Activated CD8-positive, alpha-beta T cell treated with anti-CD3 and anti-CD28 coated beads, Interleukin-2, amount 10 ng/mL, durations not matched to agents 7 days and 5 days (primary cell): ENCODE measurements around the gene GFPT2. TPM values are rescaled to one million over a fixed set of nuclear protein-coding genes. Genes with fewer than 3 reads are reported as not detected.

Experiments used
- ATAC-seq: fragments of 150-1000 bp; cut with Tn5 transposase; one replicate; pipeline ENCODE4 v1.10.0; 2021; ENCODE audit warnings: moderate library complexity
- CTCF ChIA-PET: fragments of 350-600 bp; sonication (Branson Sonifier 250); formaldehyde crosslinking; loops from one replicate; lab custom pipeline; 2021; ENCODE audit warnings: antibody characterized with exemption; lab: Charles Lee
- POLR2A ChIA-PET: fragments of 350-600 bp; sonication (Branson Sonifier 250); formaldehyde crosslinking; loops from one replicate; lab custom pipeline; 2021; ENCODE audit warnings: antibody characterized with exemption; lab: Charles Lee
- DNase-seq: peaks from one replicate; pipeline ENCODE4 v3.0.0-alpha.2; 2020
- H3K27ac Mint-ChIP-seq: one replicate; pipeline ENCODE4 v1.8.0; 2021; ENCODE audit warnings: mild to moderate bottlenecking, mixed read lengths
- H3K27me3 Mint-ChIP-seq: one replicate; pipeline ENCODE4 v1.8.0; 2021; ENCODE audit warnings: low read depth, mixed read lengths
- H3K36me3 Mint-ChIP-seq: one replicate; pipeline ENCODE4 v1.8.0; 2021; ENCODE audit warnings: low read depth, mixed read lengths
- H3K4me1 Mint-ChIP-seq: one replicate; pipeline ENCODE4 v1.8.0; 2021; ENCODE audit warnings: low read depth, mixed read lengths
- H3K4me3 Mint-ChIP-seq: one replicate; pipeline ENCODE4 v1.8.0; 2021; ENCODE audit warnings: mild to moderate bottlenecking, mixed read lengths
- H3K9me3 Mint-ChIP-seq: one replicate; pipeline ENCODE4 v1.8.0; 2022; ENCODE audit warnings: mixed read lengths; ENCODE audit not compliant: insufficient read depth
- total RNA-seq, 2 experiments: library from RNA; stranded (reverse); gene quantifications; one replicate each; pipeline ENCODE4 v1.2.3, GENCODE V29; 2021

The GFPT2 gene
- total RNA-seq, 2 experiments from 2014 or later, result 0.13 TPM; not detected in 1

DNA sequence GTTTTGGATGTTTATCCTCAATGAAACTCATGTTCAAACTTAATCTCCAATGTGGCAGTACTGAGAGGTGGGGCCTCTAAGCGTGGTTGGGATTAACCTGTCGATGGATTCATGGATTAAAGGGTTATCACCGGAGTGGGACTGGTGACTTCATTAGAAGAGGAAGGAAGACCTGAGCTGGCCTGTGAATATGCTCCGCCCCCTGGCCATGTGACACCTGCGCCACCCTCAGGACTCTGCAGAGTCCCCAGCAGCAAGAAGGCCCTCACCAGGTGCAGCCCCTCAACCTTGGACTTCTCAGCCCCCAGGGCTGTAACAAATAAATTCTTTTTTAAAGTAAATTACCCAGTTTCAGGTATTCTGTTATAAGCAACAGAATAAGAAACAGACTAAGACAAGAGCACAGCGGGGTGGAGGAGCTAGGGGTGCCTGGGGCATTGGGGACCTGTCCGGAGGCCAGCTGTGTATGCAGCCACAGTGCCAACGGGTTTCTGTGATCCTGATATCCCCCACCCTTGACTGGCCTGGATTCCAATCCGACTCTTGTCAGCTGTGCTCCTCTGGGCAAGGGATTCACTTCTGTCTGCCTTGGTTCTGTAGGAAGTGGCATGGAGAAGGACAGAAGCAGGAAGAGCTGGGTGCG lies 58.1 kb downstream of the GFPT2 start:
- Mint-ChIP-seq H3K4me3 (no peak overlapping the region), H3K27ac (no peak overlapping the region), H3K4me1 (peaks cover 39% of the 10 kb centered on the region), H3K9me3 (no peaks in the 10 kb centered on the region), H3K36me3 (peaks cover 2% of the 10 kb centered on the region), H3K27me3 (no peaks in the 10 kb centered on the region)
- no peak for DNase-seq
- ATAC-seq, result no peak
- CTCF ChIA-PET, result interaction anchor here (1.1 to 4.6 kb wide), 6 partner anchors 10 to 311 kb away, joined by 3 to 100 read pairs (median 6); no protein-coding TSS in a partner anchor
- POLR2A ChIA-PET, result no interaction called here

DNA sequence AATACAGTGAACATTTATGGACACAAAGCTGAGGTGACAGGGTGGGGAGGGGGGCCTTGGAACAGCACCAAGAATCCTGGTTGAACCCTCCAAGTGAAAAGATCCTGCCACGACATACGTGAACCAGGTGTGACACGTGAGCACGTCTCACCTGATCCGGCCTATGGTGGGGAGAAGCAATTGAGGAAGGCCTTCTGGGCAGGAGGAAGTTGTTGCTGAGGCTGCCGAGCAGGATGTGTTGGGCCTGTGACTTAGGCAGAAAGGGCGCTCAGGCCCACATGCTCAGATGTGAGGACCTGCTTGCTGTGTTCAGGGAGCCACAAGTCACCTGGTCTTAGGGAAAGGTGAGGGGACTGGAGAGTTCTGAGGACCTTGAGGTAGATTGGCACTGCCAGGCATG lies 58.7 kb downstream of the GFPT2 start:
- ATAC-seq, result no peak
- Mint-ChIP-seq H3K9me3 (no peaks in the 10 kb centered on the region), H3K4me3 (no peak overlapping the region), H3K27me3 (no peaks in the 10 kb centered on the region), H3K4me1 (peaks cover 40% of the 10 kb centered on the region), H3K36me3 (peaks cover 2% of the 10 kb centered on the region), H3K27ac (no peak overlapping the region)
- ChIA-PET POLR2A (no interaction called here), CTCF (interaction anchor here (0.7 to 4.6 kb wide), 10 partner anchors 10 to 423 kb away, joined by 3 to 100 read pairs (median 8); no protein-coding TSS in a partner anchor)
- DNase-seq, result no peak

DNA sequence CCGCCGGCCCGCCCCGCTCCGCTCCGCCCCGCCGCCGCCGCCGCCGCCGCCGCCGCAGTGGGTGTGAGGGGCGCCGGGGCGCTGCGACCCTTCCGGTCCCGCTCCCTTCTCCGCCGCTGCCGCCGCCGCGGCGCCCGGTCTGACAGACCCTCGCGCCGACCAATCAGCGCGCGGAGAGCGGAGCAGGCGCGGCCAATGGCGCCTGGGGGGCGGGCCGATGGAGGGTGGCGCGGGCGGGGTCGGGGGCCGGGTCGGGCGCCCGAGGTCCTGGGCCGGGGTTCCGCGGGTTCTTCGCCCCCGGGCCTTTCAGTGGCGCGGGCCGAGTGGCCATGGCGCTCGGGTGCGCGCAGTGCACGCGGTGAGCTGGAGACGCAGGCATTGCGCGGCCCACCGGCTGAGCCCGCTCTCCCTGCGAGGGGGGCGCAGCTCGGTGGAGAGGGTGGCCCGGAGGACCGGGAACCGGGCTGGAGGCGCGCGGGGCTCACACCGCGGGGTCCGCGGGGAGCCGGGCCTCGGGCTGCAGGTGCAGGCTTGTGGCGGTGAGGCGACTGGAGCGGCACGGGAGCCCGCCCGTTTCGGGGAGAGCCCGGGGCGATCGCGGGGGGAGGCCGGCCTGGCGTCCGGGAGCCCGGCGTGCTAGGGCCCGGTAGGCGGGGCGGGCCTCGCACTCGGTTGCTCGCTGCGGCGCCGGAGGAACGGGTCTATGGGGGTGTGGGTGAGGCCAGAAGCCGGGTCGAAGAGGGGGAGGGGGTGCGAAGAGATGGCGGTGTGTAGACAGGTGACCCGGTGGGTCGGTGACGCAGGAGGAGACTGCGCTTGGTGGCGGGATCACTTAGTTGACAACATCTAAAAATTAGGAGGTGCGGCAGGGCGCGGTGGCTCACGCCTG lies 60.9 kb downstream of the GFPT2 start, which contains the start of gene MAPK9:
Gene MAPK9, minus strand, starts transcription at position 141 of the 889 bp plus-strand sequence. CDS start 11,522 bp downstream, outside the sequence.
- Mint-ChIP-seq H3K4me1 (peaks cover 37% of the 10 kb centered on the region), H3K27ac (peak within 1 kb of the TSS; percentile 98)

DNA sequence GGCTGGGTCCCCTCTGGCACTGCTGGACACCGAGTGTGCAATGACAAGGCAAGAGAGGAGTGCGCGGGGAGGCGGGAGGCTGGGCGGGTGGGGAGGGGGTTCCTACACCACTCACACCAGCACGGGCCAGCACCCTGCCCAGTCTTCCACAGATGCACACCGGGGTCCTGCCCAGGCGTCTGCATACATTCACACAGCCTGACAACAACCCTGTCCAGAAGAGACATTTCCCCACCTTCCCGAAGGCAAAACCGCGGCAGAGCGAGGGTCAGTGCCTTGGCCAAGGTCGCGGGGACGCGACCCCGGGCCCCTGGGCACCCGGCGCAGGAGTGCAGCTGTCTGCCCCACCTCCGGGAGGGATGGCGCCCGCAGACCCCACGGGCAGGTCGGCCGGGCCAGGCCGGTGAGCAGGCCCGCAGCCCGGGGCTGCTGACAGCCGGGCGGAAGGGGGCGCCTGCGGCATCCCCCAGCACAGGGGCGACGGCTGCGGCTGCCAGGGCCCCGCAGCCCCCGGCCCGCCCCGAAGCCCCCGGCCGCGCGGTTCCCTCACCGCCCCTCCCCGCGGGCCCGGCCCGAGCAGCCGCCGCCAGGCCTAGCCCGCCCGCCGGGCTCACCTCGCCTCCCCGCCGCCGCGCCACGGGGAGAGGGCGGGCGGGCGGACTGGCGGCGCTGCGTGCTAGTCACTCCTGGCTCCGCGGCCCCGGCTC lies 61.7 kb downstream of the GFPT2 start:
- H3K4me1 Mint-ChIP-seq, result peaks cover 35% of the 10 kb centered on the region
- H3K9me3 Mint-ChIP-seq, result no peaks in the 10 kb centered on the region
- DNase-seq (peak; percentile 37), ATAC-seq (peak; percentile 57)
- H3K27me3 Mint-ChIP-seq, result no peaks in the 10 kb centered on the region
- peaks cover 15% of the 10 kb centered on the region for H3K36me3 Mint-ChIP-seq
- H3K27ac Mint-ChIP-seq, result peak overlapping the region; percentile 80
- peak overlapping the region; percentile 77 for H3K4me3 Mint-ChIP-seq
- POLR2A ChIA-PET, result no interaction called here
- CTCF ChIA-PET, result interaction anchor here (1.3 to 3.8 kb wide), 6 partner anchors 10 to 82 kb away, joined by 4 to 52 read pairs (median 6); partner anchors contain the start of gene RASGEF1C

More for the DNA sequence above, 60.9 kb downstream of the GFPT2 start, which contains the start of gene MAPK9:
- Mint-ChIP-seq H3K4me3 (peak within 1 kb of the TSS; percentile 90), H3K36me3 (peaks cover 7% of the 10 kb centered on the region), H3K27me3 (no peaks in the 10 kb centered on the region), H3K9me3 (no peaks in the 10 kb centered on the region)
- POLR2A ChIA-PET, result interaction anchor here (0.6 kb wide), 2 partner anchors 9 to 470 kb away, joined by 4 read pairs; no protein-coding TSS in a partner anchor
- CTCF ChIA-PET, result interaction anchor here (0.8 to 4.6 kb wide), 11 partner anchors 10 to 179 kb away, joined by 3 to 100 read pairs (median 5); no protein-coding TSS in a partner anchor
- DNase-seq (peak; percentile 85), ATAC-seq (peak; percentile 87)

DNA sequence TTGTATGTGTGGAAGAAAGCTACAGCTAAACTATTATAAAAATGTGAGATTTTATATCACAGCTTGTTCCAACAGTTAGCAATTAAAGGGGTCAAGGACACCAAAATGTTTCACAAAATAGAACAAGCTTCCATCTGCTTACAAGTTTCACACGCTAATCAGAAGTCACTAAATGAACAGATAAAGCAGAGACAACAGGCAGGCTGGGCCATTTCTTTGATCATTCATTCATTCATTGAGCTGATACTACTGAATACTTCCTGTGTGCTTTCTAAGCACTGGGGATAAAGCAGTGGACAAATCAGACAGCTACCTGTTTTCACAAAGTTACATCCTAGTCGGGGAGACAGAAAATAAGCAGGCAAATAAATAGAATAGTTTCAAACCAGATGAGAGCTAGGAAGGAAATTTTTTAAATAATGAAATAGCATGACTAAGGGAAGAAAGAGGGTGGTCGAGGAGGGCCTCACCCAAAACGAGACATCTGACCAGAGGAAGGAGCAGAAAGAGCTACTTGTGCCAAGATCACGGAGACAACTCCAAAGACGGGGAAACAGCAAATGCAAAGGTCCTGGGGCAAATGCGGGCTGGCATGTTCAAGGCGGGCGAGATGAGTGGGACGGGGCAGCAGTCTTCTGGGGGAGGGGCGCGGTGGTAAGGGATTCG lies 62.4 kb downstream of the GFPT2 start:
- H3K4me1 Mint-ChIP-seq, result peaks cover 30% of the 10 kb centered on the region
- ChIA-PET POLR2A (no interaction called here), CTCF (interaction anchor here (0.8 to 2.1 kb wide), 5 partner anchors 9 to 82 kb away, joined by 4 to 18 read pairs (median 5); partner anchors contain the start of gene RASGEF1C)
- no peak for DNase-seq
- H3K4me3 Mint-ChIP-seq, result peak overlapping the region; percentile 77
- H3K27ac Mint-ChIP-seq, result peak overlapping the region; percentile 80
- peaks cover 18% of the 10 kb centered on the region for H3K36me3 Mint-ChIP-seq
- no peaks in the 10 kb centered on the region for H3K9me3 Mint-ChIP-seq
- ATAC-seq, result no peak
- H3K27me3 Mint-ChIP-seq, result no peaks in the 10 kb centered on the region

DNA sequence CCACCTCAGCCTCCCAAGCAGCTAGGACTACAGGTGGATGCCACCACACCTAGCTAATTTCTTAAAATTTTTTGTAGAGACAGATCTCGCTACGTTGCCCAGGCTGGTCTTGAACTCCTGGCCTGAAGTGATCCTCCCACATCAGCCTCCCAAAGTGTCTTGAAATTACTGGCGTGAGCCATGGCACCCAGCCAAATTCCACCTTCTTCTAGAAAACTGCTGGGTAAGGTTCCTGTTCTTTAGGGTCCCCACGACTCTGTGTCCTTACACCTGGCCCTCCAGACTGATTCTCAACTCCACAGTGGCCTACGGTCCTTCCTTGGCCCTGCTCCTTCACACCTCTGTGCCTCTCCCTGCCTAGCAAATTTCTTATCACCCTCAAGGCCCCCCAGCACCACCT lies 63.2 kb downstream of the GFPT2 start:
- ChIA-PET CTCF (interaction anchor here (0.8 to 2.1 kb wide), 5 partner anchors 8 to 81 kb away, joined by 3 to 18 read pairs (median 5); partner anchors contain the start of gene RASGEF1C), POLR2A (no interaction called here)
- H3K27ac Mint-ChIP-seq, result no peak overlapping the region
- H3K4me1 Mint-ChIP-seq, result peaks cover 30% of the 10 kb centered on the region
- no peaks in the 10 kb centered on the region for H3K27me3 Mint-ChIP-seq
- peaks cover 24% of the 10 kb centered on the region for H3K36me3 Mint-ChIP-seq
- peak overlapping the region; percentile 77 for H3K4me3 Mint-ChIP-seq
- DNase-seq (no peak), ATAC-seq (no peak)
- no peaks in the 10 kb centered on the region for H3K9me3 Mint-ChIP-seq

DNA sequence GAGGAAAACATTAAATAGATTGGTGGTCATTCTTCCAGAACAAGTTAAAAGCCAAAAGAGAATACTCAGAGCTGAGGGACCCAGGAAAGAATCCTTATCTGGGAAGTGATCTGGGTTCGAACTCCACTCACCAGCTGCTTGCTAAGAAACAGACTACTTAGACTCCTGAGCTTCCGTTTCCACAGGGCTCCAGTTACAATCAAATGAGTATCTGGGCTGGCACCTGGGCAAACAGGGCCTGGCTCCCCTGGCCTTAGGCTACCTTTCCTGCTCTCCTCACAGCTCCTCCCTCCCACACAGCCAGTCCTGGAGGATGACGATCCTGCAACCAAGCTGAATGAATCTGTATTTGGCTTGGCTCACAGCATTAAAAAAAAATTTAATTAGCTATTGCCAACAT lies 63.7 kb downstream of the GFPT2 start:
- ChIA-PET POLR2A (no interaction called here), CTCF (interaction anchor here (1.1 to 2.1 kb wide), 3 partner anchors 14 to 81 kb away, joined by 3 to 18 read pairs (median 6); partner anchors contain the start of gene RASGEF1C)
- ATAC-seq (no peak), DNase-seq (no peak)
- Mint-ChIP-seq H3K36me3 (peaks cover 29% of the 10 kb centered on the region), H3K27me3 (no peaks in the 10 kb centered on the region), H3K27ac (no peak overlapping the region), H3K4me3 (no peak overlapping the region), H3K4me1 (peaks cover 30% of the 10 kb centered on the region), H3K9me3 (no peaks in the 10 kb centered on the region)

DNA sequence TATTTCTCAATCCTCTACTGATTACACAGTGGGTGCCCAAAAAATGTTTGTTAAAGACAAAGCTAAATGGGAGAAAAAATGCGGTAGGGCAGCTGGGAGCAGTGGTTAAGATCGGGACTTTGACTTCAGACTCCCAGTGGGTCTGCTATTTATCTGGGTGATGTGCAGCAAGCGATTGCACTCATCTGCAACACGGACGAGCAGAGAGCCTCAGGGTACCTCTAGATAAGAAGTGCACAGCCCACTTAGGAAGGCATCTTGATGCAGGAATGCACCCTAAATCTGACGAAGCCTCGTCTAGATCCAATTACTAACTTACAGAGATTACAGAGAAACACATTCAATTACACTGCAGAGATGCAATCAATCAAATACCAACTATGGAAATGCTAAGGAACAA lies 65.3 kb downstream of the GFPT2 start:
- Mint-ChIP-seq H3K27me3 (no peaks in the 10 kb centered on the region), H3K36me3 (peaks cover 41% of the 10 kb centered on the region), H3K9me3 (no peaks in the 10 kb centered on the region), H3K4me1 (peaks cover 15% of the 10 kb centered on the region), H3K27ac (no peak overlapping the region), H3K4me3 (no peak overlapping the region)
- ChIA-PET CTCF (interaction anchor here (1.0 to 1.1 kb wide), 2 partner anchors 28 to 41 kb away, joined by 4 read pairs; no protein-coding TSS in a partner anchor), POLR2A (no interaction called here)
- ATAC-seq (no peak), DNase-seq (no peak)

DNA sequence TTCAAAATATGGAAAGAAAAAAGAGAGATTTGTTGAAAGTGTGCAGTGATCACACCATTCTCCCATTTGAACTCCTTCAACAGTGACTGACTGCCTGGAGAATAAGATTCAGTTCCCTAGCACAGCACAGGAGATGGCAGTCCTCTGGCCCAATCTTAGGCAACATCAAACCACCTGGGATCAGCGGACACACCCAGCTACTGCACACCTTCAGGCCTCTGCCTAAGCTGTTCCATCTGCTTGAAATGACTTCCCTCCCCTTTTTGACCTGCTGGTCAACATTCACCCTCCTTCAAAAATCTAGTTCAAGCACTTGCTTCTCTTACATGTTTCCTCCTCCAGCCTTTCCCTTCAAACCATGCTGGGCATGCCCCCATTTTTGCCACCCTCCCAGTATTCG lies 65.7 kb downstream of the GFPT2 start:
- CTCF ChIA-PET, result interaction anchor here (1.1 kb wide), 1 partner anchor 42 kb away, joined by 4 read pairs; no protein-coding TSS in a partner anchor
- Mint-ChIP-seq H3K4me3 (no peak overlapping the region), H3K4me1 (peaks cover 12% of the 10 kb centered on the region), H3K36me3 (peaks cover 46% of the 10 kb centered on the region), H3K27ac (no peak overlapping the region), H3K27me3 (no peaks in the 10 kb centered on the region), H3K9me3 (no peaks in the 10 kb centered on the region)
- no peak for DNase-seq
- ATAC-seq, result no peak
- POLR2A ChIA-PET, result no interaction called here

DNA sequence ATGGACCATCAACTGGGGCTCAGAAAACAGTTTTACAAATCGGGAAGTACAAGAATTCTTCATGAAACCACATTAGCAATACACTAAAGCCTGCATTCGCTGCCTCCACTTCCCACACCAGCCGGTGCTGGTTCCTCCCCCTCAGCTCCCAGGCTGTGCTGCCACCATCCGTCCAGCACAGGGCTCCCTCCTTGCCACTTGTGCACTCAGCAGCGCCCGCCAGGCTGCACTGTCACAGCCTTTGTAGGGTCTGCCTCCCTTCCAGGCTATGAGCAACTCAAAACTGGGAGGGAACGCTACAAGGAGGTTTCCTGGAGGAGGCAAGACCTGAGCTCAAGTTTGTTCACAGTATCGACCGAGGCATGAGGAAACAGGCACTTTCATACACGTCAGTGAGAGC lies 69.0 kb downstream of the GFPT2 start:
- ATAC-seq, result no peak
- Mint-ChIP-seq H3K4me3 (no peak overlapping the region), H3K4me1 (no peaks in the 10 kb centered on the region), H3K36me3 (peaks cover 74% of the 10 kb centered on the region), H3K27ac (no peak overlapping the region), H3K9me3 (peaks cover 9% of the 10 kb centered on the region), H3K27me3 (no peaks in the 10 kb centered on the region)
- CTCF ChIA-PET, result interaction anchor here (1.5 kb wide), 1 partner anchor 12 kb away, joined by 3 read pairs; no protein-coding TSS in a partner anchor
- no peak for DNase-seq
- POLR2A ChIA-PET, result interaction anchor here (0.6 kb wide), 1 partner anchor 9 kb away, joined by 4 read pairs; no protein-coding TSS in a partner anchor
